Daoy (cell line): Measurements from ENCODE around the gene TSR3. TPM values are rescaled to one million over a fixed set of nuclear protein-coding genes. Genes with fewer than 3 reads are reported as not detected.
A peak's percentile ranks its signal among the peaks of the same experiment; 100 is the strongest.

Experiments used
- DNase-seq: peaks from one replicate; pipeline ENCODE4 v3.0.0-alpha.2; 2015; ENCODE audit warnings: low read depth
- total RNA-seq: library from RNA; depleted of rRNA; stranded (reverse); fragments of >200 nt; shearing (Covaris generic); gene quantifications from 2 replicates; pipeline ENCODE4 v1.2.3, GENCODE V29; 2014; rRNA removed

Gene TSR3
- total RNA-seq, result 95.5 and 103 TPM in 2 replicates

- DNase-seq, result peak; percentile 90
Observed at GRCh38 chr16:1351582-1352362, at the start of gene TSR3, which contains the start of gene GNPTG. Gene TSR3 (minus strand): TSS chr16:1351878. CDS start chr16:1351804, 74 bp downstream. Gene GNPTG (plus strand): TSS chr16:1351931. CDS start chr16:1351966, 35 bp downstream.

DNA sequence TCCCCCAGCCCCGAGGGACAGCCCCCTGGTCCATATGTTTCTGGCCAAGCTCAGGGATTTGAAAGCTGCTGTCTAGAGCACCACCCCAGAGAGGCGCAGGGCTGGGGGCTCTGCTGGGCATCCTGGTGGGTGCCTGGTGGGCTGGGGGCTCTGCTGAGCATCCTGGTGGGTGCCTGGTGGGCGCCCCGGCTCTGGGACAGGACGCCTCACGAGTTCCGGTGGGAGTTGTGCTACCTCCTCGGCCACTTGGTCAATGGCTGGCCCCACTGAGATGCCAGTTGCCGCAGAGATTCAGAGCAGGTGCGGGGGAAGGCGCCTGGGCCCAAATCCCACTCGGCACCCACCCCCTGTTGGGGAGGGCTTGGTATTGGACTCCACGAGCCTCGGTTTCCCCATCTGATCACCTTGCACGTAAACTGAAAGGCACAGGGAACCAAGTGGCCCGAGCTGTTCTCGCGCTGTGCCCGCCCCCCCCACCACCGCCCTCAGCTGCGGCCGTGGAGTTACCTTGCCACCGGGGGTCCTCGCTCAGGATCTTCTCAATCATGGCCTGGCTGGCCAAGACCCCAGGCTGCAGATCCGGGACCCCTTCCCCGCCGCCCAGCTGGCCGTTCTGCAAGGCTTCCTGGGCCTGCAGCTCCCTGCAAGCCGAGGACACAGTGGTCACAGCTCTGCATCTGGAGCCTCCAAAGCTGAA is 49.5 kb upstream of the TSR3 start:
- DNase-seq, result no peak

DNA sequence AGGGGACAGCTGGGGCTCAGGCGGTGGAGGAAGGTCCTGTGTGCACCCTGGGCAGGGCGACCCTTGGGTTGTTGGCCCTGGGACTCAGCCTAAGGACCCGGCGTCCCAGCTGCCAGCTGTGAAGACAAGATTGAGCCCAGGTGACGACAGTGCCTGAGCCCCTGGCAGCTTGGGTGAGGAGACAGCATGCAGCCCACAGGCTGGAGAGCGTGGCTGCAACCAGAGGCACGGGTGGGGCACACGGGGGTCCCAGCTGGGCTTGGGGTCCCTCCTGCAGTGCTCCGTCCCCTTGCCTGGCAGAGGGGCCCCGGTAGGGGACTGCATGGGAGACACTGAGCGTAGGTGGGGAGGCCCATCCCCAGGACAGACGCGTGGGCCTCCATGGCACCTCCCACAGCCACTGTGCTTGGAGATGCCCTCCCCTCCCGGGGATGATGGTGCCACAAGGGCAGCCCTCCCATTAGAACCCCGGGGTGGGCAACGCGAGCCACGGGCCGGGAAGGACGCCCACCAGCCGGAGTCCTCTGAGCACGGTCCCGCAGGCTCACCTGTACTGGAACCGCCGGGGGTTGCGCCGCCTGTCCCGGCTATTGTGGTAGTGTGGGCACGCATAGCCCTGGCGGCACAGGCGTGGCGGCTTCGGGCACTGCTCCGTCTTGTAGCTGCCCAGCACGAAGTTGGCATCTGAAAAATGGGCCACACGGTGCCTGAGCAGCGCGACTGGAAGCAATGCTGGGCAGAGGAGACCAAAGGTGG is 47.3 kb upstream of the TSR3 start:
- DNase-seq, result no peak

DNA sequence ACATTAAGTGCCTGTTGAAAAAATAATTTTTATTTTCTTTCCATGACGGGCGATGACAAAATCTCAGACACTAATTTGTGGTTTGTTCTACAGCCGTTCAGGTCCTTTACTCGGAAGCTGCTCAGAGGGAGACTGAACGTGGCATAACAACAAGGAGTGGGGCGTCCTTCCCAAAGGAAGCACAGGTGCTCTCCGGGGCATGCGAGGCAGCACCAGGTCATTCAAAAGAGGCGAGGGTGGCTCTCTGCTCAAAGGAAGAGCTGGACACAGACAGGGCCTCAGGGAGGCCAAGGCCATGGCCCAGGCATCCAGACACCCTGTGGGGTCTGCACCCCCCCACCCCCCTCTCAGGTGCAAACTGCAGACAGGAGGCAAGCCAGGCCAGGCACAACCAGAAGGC is 46.7 kb upstream of the TSR3 start:
- DNase-seq, result no peak

- no peak for DNase-seq
Observed at GRCh38 chr16:1397779-1398178, 46.1 kb upstream of the TSR3 start.

DNA sequence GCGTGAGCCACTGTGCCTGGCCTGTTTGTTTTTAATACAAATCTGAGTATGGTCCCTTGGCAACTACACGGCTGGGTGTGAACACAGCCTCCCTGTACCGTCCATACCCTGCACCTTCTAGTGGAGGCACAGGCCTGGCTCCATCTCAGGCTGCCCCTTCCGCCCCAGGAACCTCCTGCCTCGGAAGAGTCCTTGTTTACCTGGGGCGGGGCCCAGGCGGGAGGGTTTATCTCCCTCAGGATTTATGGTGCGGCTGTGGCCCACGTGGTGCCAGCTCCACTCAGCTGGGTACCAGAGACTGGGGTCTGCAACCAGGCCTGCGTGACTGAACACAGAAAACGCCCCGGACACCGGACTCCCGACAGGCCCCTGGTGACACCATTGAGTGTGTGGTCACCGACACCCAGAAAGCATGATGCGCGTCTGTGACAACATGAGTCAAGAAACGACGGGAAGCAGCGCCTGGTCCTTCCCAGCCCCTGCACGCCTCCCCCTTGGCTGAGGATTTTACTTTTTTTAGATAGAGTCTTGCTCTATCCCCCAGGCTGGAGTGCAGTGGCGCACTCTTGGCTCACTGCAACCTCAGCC is 43.9 kb upstream of the TSR3 start:
- no peak for DNase-seq

GRCh38 chr16:1394367-1394951 is 42.8 kb upstream of the TSR3 start:
- DNase-seq, result no peak

DNA sequence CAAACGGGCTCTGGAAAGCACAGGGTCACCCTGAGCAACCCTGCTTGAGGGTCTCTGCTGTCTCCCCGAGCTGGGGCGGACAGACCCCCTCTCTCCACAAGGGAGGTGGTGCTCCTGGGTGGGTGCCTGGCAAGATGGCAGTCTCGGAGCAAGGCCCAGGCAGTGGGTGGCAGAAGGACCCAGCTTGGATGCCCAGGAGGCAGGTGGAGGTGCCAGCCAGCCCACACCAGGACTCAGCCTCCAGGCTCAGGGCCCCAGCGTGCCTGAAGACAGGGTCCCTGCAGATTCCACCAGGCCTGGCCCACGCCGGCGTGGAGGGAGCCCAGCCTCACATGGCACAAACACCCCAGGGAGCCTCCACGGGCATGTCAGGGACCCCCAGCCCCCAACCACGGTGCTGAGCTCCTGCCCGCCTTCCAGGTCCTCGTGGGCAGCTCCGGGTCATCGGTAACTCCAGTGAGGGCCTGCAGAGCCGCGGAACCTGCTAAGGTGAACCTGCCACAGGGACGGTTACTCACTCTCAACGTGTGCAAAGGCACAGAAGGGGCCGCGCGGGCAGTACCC is 42.0 kb upstream of the TSR3 start:
- DNase-seq, result no peak

DNA sequence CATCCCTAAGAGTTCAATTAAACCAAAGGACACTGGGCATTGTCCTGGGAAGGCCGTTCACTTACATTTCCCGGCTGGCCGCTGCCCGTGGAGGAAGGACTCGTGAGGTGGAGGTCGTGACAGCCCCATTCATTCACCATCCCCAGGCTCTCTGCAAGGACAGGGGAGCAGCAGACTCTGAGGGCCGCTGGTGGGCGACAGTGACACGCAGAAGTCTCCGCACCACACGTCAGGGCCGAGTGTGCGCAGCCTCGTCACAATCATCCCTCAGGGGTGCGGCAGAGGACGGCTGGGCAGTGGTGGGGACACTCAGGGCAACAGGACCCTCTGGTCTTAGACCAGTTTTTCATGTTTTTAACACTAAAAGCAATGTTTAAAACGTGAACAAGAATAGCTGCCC is 41.1 kb upstream of the TSR3 start:
- no peak for DNase-seq

GRCh38 chr16:1390239-1390779 is 38.6 kb upstream of the TSR3 start:
- no peak for DNase-seq

DNA sequence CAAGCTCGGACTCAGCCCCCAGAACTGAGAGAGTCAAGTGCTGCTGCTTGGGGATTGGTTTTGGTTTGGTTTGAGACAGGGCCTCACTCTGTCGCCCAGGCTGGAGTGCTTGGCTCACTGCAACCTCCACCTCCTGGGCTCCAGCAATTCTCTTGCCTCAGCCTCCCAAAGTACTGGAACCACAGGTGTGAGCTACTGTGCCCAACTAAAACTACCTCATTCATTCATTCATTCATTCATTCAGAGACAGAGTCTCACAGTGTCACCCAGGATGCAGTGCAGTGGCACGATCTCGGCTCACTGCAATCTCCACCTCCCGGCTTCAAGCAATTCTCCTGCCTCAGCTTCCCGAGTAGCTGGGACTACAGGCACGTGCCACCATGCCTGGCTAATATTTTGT is 38.1 kb upstream of the TSR3 start:
- DNase-seq, result no peak

- DNase-seq, result no peak
Observed at GRCh38 chr16:1387331-1387730, 35.7 kb upstream of the TSR3 start.

- no peak for DNase-seq
Observed at GRCh38 chr16:1385232-1385631, 33.6 kb upstream of the TSR3 start.

GRCh38 chr16:1383556-1383955 is 31.9 kb upstream of the TSR3 start:
- no peak for DNase-seq

GRCh38 chr16:1381612-1382406 is 30.1 kb upstream of the TSR3 start:
- DNase-seq, result no peak

- DNase-seq, result no peak
Observed at GRCh38 chr16:1380195-1380594, 28.5 kb upstream of the TSR3 start.

DNA sequence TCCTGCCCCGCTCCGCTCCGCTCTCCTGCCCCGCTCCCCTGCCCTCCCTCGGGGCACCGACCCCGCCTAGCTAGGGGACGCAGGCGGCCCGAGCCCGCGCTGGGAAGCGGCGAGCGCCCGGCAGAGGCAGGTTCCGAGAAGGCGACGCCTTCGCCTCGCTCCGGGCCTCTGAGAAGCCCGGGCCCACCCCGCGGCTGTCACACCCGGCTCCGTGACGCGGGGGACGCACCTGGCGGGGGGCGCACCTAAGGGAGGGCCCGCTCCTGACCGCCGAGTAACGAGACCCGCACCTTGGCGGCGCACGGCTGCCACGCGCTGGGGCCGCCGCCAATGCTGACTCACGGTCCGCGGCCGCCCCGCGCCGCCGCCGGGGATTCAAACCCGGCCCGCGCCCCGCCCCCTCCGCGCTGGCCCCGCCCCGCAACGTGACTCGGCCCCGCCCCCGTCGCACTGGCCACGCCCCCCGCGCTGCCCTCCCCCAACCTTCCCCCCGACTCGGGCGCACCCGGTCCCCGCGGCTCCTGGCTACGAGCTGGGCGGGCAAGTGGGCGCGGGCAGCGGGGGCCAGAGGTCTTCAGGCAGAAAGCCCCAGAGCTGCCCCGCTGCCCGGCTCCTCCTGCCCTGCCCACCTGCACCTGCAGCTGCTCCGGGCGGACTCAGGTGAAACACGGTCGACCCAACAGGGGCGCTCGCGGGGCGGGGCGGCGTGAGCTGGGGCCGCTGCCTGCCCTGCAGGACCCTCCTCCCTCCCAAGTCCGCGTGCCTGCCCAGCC is 27.8 kb upstream of the TSR3 start:
- DNase-seq, result peak; percentile 78

GRCh38 chr16:1378804-1379303 is 27.2 kb upstream of the TSR3 start:
- peak; percentile 84 for DNase-seq
